Muscle of back (tissue), 11 donors: ENCODE data around the gene RGS16. TPM values are rescaled to one million over a fixed set of nuclear protein-coding genes. Genes with fewer than 3 reads are reported as not detected.
A peak's percentile ranks its signal among the peaks of the same experiment; 100 is the strongest.

Experiments used
- DNase-seq, 3 donors: peaks; one replicate each; pipeline versions ENCODE4 v3.0.0 to v3.0.0-alpha.2; 2013
- polyA plus RNA-seq, 10 donors: library from polyadenylated mRNA; unstranded; fragments of 120-200 nt; gene quantifications; one replicate each; pipeline ENCODE4 v1.2.1, GENCODE V29; 2013; ENCODE audit not compliant: insufficient read length in 10 of 10

RGS16 gene
- polyA plus RNA-seq, 10 donors, result 5.0 to 26.6 (median 10.6) TPM

DNA sequence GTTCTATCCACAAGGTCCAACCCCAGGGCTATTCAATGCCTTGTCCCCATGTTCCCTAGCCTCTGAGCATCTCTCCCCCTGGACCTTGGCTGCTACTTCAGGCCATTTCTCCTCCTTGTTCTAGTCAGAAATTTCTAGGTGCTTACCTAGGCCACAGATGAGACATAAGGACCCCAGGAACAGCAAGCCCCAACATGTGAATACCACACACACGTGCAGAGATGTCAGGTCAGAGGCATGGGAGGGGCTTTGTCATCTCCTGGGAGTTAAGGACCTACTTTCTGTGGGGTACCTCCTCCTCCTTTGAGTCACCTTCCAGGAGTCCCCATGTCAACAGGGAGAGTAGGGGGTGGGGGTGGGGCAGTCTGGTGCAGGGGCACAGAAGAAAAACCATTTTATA is 7.1 kb upstream of the RGS16 start:
- DNase-seq, result no peak

DNA sequence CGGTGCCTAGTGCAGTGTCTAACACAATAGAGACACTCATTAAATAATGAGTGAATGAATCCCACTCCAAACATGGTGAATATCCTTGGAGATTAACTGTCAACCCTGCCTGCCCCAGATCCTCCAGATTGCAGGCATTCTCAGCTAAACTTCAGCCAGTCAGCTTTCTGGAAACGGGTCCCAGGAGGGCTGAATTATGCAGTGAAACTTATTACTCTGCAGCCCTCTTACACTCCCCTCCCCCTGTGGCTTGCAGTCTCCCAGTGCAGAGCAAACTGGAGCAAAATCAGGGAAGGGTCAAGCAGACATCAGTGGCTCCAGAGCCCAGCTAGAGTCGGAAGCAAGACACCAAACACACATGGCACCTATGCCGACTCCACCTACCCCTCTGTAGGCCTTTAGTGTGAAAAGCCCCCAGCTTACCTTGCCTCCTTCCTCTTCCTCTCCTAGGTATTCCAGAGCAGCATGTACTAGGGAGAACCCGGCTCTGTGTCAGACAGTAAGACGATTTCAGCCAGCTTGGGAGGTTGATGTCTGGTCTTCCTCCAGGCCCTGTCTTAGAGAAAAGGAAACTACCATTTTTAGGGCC is 6.5 kb upstream of the RGS16 start:
- DNase-seq, result peak in 1 of 3 donors; percentile 63

DNA sequence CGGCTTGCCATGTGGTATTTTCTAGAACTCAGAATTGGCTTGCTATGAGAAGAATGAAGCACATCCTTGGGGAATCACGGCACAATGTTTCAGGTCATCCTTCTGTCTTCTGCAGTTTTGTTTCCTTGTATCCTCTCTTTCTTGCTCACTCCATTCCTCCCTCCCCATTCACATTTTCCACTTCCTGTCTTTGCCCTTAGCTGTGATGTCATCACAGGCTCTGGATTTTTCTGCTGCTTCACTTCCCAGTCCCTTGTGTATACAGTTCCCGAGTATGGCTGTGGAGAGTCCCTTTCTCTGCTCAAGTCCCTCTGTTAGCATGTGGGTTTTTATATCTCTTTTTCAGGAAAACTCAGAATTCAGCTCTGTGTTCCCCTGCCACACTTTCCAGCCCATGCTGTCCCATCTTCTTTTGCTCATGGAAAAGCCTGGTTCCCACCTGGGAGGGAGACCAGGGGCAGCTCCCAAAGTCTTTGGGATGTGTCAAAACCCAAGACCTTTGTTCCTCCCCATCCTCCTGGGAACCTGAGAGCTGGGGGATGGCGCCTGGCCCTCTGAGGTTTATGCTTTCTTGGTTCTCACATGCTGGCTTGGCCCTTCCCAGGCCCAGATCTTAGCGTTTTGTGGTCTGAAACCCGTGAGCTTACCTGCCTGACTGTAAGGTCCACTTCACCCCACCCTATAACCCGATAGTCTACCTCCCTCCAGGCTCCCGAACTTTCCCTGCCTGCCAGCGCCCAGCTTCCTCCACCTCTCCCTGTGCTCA is 4.8 kb upstream of the RGS16 start:
- peak in 1 of 3 donors; percentile 62 for DNase-seq

DNA sequence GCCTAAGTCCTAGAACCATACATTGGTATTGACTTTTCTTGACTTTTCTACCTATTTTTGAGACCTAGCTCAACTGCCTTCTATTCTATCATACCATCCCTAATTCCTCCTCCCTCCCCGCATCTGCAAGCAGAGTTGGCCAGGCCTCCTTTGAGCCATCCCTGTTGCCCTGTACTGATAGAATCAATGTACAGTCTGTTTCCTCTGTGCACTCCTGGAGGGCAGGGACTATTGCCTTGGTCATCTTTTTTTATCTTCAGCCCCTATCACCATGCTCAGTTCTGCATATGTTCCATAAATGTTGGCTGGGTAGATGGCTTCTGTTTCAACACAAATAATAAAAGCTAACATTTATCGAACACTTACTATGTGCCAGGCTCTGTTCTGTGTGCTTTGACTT is 4.0 kb upstream of the RGS16 start:
- DNase-seq, result no peak

DNA sequence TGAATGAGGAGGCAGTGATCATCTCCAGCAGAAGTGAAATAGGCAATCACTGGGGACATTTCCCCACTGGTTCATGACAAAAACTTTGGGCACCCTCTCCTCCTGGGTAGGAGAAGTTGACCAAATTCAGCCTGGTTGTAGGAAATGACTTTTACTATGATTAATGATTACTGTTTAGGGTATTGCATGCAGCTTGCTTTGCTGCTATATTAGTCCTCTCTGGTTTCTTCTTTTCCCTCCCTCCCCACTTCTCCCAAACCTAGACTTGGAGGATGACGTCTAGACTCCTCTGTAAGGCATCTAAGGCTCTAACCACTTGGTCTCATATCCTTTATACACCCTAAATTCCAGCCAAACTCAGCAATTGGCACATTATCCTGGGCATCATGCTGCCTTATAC is 3.4 kb upstream of the RGS16 start:
- no peak for DNase-seq

DNA sequence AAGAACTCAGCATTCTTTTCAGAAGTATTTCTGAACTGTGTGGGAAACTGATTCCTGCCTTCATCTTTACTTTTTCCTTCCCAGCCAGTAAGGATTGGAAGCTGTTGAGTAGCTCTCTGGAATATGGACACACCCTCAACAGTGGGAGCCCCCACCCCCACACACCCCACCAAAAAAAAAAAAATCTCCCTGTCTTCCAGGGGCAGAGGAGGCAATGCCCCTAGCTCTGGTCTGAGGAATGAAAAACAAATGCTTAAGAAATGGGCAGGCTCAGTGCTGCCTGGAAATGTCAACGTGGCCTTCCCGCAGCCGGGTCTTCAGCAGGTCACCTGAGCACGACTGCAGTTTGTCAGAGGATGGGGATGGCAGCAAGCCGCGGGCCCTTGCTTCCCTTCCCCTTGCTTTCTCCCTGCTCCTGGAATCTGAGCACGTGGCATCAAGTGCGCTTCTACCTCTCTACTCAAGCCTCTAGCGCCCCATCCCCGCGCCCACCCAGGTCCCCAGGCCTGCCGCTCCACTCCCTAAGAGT is 479 bp downstream of the RGS16 start:
- no peak for DNase-seq

DNA sequence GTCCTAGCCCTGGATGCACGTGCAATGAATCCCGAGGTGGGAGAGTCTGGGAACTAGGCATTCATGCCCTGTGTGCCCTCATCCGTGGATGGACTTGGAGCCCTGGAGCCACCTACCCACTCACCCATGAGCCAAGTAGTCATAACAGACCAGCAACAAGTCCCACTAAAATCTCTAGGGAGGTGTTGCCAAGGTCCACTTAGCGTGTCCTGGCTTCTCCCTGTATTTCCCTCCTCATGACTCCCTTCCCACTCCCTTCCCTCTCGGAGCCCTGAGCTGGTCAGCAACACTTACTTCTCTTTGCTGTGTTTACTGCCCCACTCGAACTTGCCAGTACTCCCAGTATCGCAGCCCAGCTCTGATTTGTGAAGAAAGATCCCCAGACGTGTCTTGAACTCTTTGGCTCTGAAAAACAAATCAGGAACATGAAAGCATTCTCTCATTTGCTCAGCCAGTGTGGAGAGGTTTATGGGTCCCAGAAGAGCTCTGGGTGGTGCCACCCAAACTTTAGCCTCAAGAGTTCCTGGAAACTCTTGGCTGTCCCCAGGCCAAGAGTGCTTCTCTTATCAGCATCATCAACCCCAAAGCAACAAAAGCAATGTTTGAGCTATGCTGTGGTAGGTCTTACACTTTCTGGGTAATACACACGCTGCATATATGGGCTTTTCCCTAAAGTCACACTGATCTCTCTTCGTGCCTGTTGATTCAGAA is 1.1 kb downstream of the RGS16 start:
- peak in 1 of 3 donors; percentile 45 for DNase-seq

DNA sequence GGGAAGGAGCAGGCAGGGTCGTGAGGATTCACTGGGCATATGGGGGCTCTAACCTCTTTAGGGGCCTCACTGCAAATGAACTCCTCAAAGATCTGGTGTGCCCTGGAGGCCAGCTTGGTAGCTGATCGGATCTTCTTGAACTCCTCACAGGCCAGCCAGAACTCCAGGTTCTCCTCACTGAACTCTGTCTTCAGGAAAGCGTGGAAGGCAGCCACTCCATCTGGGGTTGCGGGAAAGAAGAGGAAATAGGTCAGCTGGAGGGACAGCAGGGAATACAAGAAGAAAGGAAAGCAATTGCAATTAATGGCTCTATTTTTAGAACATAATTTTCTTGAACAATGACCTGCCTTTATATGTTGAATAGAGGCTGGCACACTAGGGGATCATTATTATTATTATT is 2.3 kb downstream of the RGS16 start:
- peak in 1 of 3 donors; percentile 54 for DNase-seq

DNA sequence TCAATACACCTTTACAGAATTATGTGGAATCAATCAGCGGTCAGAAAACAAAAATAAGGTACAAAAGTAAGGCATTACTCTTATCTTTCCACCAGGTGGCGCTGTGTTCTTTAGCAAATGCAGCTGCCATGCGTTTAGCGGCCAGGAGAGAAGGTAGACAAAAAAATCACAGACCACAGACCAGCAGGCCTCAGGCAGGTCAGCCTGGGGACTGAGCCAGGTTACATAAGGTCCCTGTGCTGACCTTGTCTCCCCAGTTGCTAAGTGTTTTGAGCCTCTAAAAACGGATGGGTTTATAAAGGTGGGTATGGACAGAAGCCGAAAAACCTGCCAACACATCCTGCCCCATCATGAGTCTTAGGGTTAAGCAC is 2.8 kb downstream of the RGS16 start:
- peak; percentile 73 to 89 (median 88) for DNase-seq

DNA sequence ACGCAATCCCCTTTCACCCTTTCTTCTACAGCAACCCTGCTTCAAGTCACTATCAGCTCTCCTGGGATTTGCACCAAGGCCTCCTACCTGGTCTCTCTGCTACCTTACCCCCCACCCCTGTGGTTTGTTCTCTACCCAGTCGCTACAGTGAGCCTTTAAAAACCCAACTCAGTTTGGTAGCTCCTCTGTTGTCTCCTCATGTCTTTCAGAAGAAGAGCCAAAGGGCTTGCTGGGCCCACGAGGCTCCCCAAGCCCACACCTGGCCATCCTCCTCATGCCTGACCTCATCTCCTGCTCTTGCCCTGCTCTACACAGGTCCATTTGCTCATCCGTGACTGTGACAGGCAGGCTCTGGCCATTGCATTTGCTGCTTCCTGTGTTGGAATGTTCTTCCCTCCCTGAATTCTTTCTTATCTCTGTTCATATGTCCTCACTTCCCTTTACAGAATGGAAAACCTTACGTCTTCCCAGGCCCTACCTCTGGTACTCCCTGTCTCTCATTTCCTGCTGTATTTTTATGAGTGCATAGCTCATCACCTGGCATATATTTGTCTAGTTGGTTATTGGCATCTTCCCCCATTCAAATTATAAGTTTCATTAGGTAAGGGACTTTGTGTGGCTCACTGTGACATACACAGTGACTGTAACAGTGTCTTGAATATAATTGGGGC is 3.3 kb downstream of the RGS16 start:
- DNase-seq, result no peak

DNA sequence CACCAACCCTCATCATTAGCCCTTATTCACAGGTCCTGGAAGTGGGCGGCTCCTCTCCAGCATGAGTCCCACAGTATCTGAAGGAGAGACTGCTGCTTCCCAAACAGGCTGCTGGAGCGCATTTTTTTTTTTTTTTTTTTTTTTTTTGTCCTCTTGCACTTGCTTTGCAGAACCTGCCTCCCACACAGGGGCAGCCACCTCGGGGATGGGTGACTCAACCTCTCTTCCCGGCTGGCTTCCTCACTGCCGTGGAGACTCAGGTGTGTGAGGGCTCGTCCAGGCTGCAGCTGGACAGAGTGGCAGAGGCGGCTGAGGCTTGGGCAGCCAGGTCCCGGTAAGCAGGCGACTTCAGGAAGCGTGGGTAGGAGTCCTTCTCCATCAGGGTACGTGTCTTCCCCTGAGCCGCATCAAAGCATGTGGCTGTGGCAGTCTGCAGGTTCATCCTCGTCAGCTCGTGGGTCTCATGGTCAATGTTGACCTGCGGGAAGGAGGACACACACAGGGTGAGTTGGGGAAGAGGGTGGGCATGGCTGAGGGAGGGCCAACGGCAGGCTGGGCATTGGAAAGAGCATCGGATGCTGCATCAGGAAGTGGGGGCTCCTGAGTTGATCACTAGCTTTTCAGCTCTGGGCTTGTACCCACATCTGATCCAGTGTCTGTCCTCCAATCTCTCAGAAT is 4.0 kb downstream of the RGS16 start:
- no peak for DNase-seq

DNA sequence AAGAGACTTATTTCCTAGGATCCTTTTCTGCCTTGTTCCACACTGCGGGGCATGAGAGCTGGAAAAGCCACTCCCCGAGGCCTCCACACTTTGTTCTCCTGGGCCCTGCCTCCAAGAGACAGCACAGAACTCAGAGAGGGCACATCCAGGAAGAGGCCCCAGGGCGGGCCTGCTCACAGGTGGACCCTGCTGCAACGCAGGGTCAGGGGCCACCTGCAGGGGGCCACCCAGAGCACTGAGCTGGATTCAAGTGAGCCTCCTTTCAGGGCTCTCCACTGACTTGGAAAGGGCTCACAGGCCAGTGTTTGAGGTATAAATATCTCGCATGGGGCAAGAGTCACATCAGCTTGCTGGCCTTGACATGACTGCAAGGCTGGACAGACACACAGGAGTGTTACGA is 4.8 kb downstream of the RGS16 start:
- DNase-seq, result no peak

DNA sequence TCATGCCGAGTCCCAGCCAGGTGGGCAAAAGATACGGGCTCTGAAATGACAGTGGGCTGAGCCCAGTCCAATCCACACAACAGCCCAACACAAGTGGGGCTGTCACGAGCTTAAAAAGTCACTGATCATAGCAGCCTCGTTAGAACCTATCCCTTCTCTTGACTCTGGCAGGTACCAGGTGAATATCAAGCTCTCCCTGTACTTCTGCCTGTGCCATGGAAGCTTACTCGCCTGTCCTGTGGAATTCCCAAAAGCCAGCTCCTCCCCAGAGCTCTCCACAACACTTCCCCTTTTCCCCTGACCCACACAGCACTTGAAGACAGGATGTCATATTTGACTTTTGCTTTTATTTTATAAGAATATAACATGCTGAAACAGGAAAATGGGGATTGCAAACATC is 5.9 kb downstream of the RGS16 start:
- no peak for DNase-seq

DNA sequence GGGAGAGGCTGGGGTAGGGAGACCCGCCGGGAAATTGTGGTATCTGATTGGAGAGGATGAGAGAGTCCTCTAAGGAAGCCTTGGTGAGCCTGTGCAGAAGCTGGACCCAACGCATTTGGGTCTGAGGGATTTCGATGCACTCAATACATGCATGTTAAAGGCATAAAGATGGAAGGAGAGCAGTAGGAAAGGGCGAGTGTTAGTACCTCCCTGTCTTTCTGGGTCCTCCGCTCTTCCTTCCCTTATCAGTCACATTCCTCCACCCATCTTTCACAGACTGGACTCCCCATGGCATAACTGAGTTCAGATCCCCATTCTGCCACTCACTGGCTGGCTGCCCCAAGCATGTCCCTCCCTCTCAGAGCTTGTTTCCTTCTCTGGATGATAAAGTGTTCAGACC is 7.3 kb downstream of the RGS16 start:
- DNase-seq, result no peak

DNA sequence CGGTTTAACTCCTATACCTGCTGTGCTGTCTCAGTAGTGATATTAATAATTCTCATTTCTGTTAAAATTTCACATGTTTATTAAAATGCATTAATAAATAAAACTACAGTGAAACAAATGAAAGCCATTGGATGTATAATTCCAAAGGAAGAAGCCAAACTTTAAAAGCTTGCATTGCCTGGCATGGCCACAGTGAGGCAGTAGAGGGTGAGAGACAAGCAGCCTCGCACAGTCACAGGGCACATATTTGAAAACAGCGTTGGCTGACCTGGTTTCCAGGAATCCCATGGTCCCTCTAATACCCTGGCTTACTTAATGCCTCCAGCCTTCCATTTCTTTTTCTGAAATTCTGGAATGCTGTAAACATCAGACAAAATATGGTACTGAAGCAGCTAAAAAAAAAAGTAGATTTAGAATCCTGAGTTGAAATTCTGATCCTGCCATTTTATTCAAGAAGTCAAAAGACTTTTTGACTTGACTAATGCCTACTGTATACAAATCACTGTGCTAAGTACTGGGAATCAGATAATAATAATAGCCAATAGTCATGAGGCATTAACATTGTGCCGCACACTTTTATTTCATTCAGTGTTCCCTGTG is 8.4 kb downstream of the RGS16 start:
- DNase-seq, result peak in 1 of 3 donors; percentile 74

DNA sequence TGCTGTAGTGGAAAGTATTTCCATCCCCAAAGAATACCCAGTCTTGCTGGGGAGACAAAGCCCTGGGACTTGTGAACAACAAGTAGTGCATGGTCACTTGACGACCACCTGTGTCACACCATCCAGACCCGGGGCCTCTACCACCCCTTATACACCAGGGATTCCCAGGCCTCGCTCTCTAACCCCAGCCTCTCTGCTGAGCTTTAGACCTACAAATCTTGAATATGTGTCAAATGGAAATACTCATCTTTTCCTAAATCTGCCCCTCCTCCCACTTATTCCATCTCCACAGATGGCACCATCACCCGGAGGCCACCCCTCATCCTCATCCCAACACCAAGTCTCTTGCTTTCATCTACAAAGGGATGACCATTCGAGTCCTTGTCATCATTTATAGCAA is 14.3 kb downstream of the RGS16 start:
- DNase-seq, result no peak

DNA sequence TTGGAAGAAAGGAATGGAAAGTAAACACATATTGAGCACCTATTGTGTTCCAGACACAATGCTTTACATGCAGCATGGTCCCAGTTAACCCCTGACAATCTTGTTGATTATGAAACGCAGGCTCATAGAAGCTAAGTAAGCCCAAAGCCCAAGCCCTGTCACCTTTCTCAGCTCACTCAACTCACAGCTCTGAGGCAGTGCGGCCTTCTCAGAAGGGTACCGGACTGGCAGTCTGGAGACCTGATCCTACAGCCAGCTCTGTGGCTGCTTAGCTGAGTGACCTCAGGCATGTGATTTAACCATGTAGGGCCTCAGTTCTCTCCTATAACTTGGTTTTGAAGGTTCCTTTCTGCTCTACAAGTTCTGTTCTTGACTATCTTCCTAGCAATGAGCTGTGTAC is 14.7 kb downstream of the RGS16 start:
- no peak for DNase-seq

DNA sequence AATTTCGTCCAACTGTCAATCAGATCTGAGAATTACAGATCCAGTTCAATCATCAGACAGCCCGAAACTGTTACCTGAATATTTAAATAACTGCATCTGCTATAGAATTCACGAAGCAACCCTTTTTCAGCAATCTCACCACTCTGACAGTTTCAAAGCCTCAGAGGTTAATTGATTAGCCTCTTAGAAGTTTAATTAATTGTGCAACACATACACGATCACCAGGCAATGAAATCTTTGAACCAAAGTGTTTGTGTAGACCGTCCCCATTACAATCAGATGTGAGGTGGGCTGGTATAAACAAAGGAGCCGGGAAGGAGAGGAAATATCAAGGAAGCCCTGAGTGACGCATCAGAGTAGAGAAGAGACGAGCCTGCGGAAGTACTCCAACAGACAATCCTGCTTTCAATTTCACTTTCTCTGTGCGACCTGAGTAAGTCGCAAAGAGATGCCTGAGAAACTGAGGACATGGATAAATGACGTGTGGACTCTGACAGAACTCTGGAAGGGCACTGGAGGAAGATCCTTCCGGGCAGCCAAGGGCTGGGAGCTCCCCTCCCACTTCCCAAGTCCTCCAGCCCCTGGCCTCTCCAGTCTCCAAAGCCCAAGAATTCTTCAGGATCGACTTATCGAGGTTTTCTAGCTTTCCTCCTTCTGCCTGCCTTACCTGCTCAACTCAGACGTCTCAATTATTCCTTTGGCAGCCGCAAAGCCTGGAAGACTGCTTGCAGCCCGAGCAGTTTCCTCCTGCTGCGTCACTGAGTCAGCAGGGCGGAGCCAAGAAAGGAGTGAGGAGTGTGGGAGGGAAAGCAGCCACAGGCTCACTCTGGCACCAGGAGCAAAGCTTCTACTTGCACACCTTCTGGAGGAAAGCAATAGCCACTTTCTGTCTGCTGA is 15.4 kb downstream of the RGS16 start, which contains the start of gene RNASEL:
Gene RNASEL, minus strand, starts transcription at position 757 of the 897 bp plus-strand sequence. CDS start 2,450 bp downstream, outside the sequence.
- peak; percentile 62 to 94 (median 78) for DNase-seq

DNA sequence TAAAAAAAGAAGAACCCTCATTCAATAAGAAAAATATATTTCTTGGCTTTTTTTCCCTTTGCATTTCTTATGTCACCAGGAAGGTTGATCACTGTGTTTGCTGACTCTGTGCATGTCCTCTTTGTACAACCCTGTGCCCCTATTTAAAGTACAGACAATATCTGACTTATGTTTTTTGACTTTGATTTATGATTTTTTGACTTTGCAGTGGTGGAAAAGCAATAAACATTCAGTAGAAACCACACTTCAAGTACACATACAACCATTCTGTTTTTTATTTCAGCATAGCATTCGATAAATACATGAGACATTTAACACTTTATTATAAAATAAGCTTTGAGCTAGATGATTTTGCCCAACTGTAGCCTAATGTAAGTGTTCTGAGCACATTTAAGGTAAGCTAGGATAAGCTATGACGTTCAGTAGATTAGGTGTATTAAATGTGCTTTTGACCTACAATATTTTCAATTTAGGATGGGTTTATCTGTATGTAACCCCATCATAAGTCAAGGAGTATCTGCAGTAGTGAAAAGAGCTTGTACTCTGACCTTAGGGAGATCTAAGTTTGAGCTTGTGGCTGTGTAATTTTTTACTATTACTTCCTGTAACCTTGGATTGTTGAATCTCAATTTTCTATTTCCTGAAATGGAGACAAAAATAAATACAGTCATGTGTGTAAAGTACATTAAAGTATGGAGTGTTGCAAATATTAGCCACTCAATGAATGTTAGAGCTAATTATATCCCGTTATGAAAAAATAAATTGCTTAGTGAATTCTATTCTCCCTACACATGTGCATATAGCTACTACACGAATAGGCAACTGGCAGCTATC is 16.3 kb downstream of the RGS16 start:
- no peak for DNase-seq
